Lower leg skin (tissue), 3 donors: ENCODE measurements around the gene DPPA5.

Experiments used
- CTCF ChIP-seq, 3 donors: fragments of 450-650 bp; IDR thresholded peaks; one replicate each; pipeline ENCODE4 v1.5.1; 2016; ENCODE audit warnings: antibody characterized with exemption in 3 of 3, mild to moderate bottlenecking in 3 of 3, moderate library complexity in 2 of 3
- POLR2A ChIP-seq, 2 donors: fragments of 450-650 bp; IDR thresholded peaks; one replicate each; pipeline ENCODE4 v1.6.1; 2016 to 2017; ENCODE audit warnings: antibody characterized with exemption in 2 of 2, mild to moderate bottlenecking in 1 of 2, moderate library complexity in 1 of 2

GRCh38 chr6:73342174-73342573, 11.9 kb downstream of the DPPA5 start:
- TF ChIP-seq CTCF (IDR thresholded peaks at IDR 0.05) (no peak), POLR2A (IDR thresholded peaks at IDR 0.05) (no peak)
